Breast epithelium (tissue), 4 donors: ENCODE data around the gene ARHGAP10. TPM values are rescaled to one million over a fixed set of nuclear protein-coding genes. Genes with fewer than 3 reads are reported as not detected.
A peak's percentile ranks its signal among the peaks of the same experiment; 100 is the strongest.

Experiments used
- DNase-seq, 2 donors: peaks; one replicate each; pipeline ENCODE4 v3.0.0-alpha.2; 2019; ENCODE audit warnings: low spot score in 2 of 2
- H3K27ac ChIP-seq, 2 donors: fragments of 200-600 bp; sonication (generic) in 1 of 2; one replicate each; pipeline ENCODE4 v1.5.1; 2016 to 2019; ENCODE audit warnings: mild to moderate bottlenecking in 1 of 2
- H3K27me3 ChIP-seq, 2 donors: fragments of 200-600 bp; sonication (generic) in 1 of 2; one replicate each; pipeline versions ENCODE4 v1.5.1 to v1.6.0; 2017 to 2019; ENCODE audit warnings: control low read depth in 1 of 2, mild to moderate bottlenecking in 1 of 2
- H3K36me3 ChIP-seq: fragments of 200-600 bp; one replicate; pipeline ENCODE4 v1.5.1; 2019
- H3K4me1 ChIP-seq, 2 donors: fragments of 200-600 bp; sonication (generic); one replicate each; pipeline ENCODE4 v1.5.1; 2016 to 2019; ENCODE audit warnings: control low read depth in 1 of 2
- H3K4me3 ChIP-seq, 3 donors: fragments of 200-600 bp; sonication (generic); 1 replicate in 2 of 3; 2 replicates in 1 of 3; pipeline ENCODE4 v1.5.1; 2016 to 2019; ENCODE audit warnings: mild to moderate bottlenecking in 3 of 3, moderate library complexity in 2 of 3
- H3K9me3 ChIP-seq, 2 donors: fragments of 200-600 bp; sonication (generic) in 1 of 2; one replicate each; pipeline ENCODE4 v1.5.1; 2016 to 2019; ENCODE audit warnings: control low read depth in 1 of 2
- POLR2A ChIP-seq: fragments of 450-650 bp; IDR thresholded peaks from one replicate; pipeline ENCODE4 v1.6.1; 2016; ENCODE audit warnings: antibody characterized with exemption, mild to moderate bottlenecking, moderate library complexity
- POLR2AphosphoS5 ChIP-seq, 3 donors: sonication (generic); formaldehyde crosslinking; IDR thresholded peaks; one replicate each; pipeline ENCODE4 v1.6.1; 2017; ENCODE audit warnings: antibody characterized with exemption in 3 of 3
- intact Hi-C: fragments of 100-400 bp; cut with DNase I; formaldehyde crosslinking; loops from one replicate; pipeline ENCODE4 v1.15.1; 2023; ENCODE audit warnings: low total_unique reads
- total RNA-seq, 3 donors: library from RNA; depleted of rRNA; stranded (reverse); fragments of >200 nt; gene quantifications; one replicate each; pipeline ENCODE4 v1.1.0, GENCODE V29; 2016
- TF ChIP-seq, protein P1 (sequence below), 3 donors: fragments of 450-650 bp; IDR thresholded peaks; one replicate each; pipeline ENCODE4 v1.5.1; 2016 to 2017; ENCODE audit warnings: antibody characterized with exemption in 3 of 3, mild to moderate bottlenecking in 3 of 3, moderate library complexity in 3 of 3

ARHGAP10 gene
- total RNA-seq, 3 donors from 2014 or later, result 49.5 to 138 (median 62.6) TPM

DNA sequence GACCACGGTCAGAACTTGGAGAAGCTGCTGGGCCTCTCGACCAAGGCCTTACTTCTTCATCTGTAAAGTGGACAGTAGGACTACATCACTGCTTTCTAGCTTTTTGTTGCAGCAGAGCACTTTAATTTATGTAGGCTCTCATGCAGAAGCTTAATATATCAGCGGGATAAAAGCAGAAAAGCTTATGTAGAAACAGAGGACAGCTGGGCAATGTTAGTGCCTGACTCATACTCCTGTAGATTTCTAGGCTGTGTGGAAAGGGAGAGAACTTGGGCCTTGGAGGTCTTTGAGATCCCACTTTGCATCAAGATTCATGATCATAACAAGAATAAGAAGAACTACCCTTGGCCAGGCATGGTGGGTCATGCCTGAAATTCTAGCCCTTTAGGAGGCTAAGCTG is 91.2 kb downstream of the ARHGAP10 start:
- intact Hi-C loops, result loop anchor here (10.0 kb wide), 1 partner anchor 88 kb away; the partner anchor contains the start of gene ARHGAP10
- DNase-seq, result no peak
- Histone ChIP-seq H3K4me3 (no peak overlapping the region), H3K27me3 (no peaks in the 10 kb centered on the region), H3K9me3 (no peaks in the 10 kb centered on the region), H3K4me1 (peaks cover 0 to 4% of the 10 kb centered on the region in 2 donors), H3K36me3 (no peaks in the 10 kb centered on the region), H3K27ac (peak overlapping the region; percentile 56 to 81)
- TF ChIP-seq POLR2A (no peak), POLR2AphosphoS5 (IDR thresholded peaks at IDR 0.05) (no peak)
- TF ChIP-seq, protein P1, sequence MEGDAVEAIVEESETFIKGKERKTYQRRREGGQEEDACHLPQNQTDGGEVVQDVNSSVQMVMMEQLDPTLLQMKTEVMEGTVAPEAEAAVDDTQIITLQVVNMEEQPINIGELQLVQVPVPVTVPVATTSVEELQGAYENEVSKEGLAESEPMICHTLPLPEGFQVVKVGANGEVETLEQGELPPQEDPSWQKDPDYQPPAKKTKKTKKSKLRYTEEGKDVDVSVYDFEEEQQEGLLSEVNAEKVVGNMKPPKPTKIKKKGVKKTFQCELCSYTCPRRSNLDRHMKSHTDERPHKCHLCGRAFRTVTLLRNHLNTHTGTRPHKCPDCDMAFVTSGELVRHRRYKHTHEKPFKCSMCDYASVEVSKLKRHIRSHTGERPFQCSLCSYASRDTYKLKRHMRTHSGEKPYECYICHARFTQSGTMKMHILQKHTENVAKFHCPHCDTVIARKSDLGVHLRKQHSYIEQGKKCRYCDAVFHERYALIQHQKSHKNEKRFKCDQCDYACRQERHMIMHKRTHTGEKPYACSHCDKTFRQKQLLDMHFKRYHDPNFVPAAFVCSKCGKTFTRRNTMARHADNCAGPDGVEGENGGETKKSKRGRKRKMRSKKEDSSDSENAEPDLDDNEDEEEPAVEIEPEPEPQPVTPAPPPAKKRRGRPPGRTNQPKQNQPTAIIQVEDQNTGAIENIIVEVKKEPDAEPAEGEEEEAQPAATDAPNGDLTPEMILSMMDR (IDR thresholded peaks at IDR 0.05), result no peak

DNA sequence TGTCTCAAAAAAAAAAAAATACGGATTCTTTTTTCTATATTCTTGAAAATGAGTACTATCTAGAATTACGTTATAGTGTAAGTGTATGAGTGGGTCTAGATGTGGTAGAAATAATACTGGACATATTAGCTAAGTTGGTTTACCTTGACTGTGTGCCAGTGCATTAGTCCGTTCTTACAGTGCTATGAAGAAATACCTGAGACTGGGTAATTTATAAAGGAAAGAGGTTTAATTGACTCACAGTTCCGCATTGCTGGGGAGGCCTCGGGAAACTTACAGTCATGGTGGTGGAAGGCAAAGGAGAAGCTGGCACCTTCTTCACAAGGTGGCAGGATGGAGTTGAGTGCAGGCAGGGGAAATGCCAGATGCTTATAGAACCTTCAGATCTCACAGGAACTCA is 92.4 kb downstream of the ARHGAP10 start:
- intact Hi-C loops, result loop anchor here (10.0 kb wide), 1 partner anchor 90 kb away; the partner anchor contains the start of gene ARHGAP10
- Histone ChIP-seq H3K27ac (peak overlapping the region; percentile 49 to 58), H3K27me3 (no peaks in the 10 kb centered on the region), H3K36me3 (no peaks in the 10 kb centered on the region), H3K4me1 (peaks cover 0 to 4% of the 10 kb centered on the region in 2 donors), H3K4me3 (no peak overlapping the region), H3K9me3 (no peaks in the 10 kb centered on the region)
- TF ChIP-seq, protein P1 (IDR thresholded peaks at IDR 0.05), result no peak
- TF ChIP-seq POLR2A, result no peak
- TF ChIP-seq POLR2AphosphoS5 (IDR thresholded peaks at IDR 0.05), result no peak
- DNase-seq, result no peak

DNA sequence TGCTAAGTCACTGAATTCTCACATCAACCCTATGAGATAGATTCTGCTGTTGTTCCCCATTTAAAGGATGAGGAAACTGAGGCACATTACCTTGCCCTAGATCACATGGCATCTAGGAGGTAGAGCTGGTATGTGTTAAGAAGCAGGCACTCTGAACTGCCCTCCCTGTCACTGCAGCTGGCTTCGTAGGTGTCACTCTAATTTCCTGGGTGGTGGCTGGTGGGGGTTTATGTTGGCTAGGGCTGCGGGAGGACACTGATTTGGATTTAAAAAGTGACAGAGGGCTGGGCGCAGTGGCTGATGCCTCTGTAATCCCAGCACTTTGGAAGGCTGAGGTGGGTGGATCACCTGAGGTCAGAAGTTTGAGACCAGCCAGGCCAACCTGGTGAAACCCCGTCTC is 93.0 kb downstream of the ARHGAP10 start:
- Histone ChIP-seq H3K36me3 (no peaks in the 10 kb centered on the region), H3K9me3 (no peaks in the 10 kb centered on the region), H3K27ac (peak overlapping the region; percentile 49 to 58), H3K4me3 (no peak overlapping the region), H3K27me3 (no peaks in the 10 kb centered on the region), H3K4me1 (peaks cover 3 to 4% of the 10 kb centered on the region in 2 donors)
- no peak for DNase-seq
- TF ChIP-seq, protein P1 (IDR thresholded peaks at IDR 0.05), result no peak
- TF ChIP-seq POLR2AphosphoS5 (IDR thresholded peaks at IDR 0.05), result no peak
- TF ChIP-seq POLR2A, result no peak
- intact Hi-C loops, result loop anchor here (10.0 kb wide), 1 partner anchor 90 kb away; the partner anchor contains the start of gene ARHGAP10

DNA sequence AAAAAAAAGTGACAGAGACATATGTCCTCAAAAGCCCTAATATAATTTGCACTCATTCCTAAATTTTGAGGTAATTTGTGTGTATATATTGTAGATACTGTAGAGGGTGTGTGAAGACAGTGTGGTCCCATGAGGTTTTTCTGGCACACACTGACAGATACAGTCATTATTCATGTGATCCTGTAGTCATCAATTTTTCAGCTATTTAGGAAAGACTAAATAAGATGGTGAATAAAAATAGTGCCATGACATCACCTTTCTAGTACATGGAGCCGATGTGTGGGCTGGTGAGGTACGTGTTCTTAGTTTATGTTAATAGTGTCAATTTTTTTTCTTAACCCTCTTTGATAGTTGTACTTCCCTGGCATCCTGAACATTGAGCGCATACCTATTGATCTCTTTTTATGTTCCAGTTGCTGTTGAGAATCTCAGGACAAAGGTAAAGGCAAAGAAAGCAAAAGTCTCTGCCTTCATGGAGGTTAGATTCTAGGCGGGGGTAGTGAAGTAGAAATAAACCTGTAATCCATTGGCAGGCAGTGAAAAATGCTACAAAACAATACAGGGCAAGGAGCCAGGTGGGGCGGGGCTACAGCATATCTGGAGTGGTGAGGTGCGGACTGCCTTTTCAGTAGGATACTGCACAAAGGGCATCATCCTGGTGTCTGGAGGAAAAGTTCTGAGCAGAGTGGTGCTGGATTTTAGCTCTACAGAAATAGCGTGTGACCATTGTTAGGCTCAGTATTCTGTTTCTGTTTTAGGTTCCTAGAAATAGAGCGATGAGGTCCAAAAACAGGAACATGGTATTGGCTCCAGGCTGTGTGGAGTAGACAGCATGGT is 93.8 kb downstream of the ARHGAP10 start:
- Histone ChIP-seq H3K4me3 (no peak overlapping the region), H3K4me1 (peaks cover 4 to 8% of the 10 kb centered on the region in 2 donors), H3K36me3 (no peaks in the 10 kb centered on the region), H3K27ac (peak overlapping the region; percentile 58 to 65), H3K9me3 (no peaks in the 10 kb centered on the region), H3K27me3 (no peaks in the 10 kb centered on the region)
- TF ChIP-seq, protein P1 (IDR thresholded peaks at IDR 0.05), result no peak
- TF ChIP-seq POLR2A (no peak), POLR2AphosphoS5 (IDR thresholded peaks at IDR 0.05) (no peak)
- intact Hi-C loops, result loop anchor here (10.0 kb wide), 1 partner anchor 91 kb away; the partner anchor contains the start of gene ARHGAP10
- peak in 1 of 2 donors; percentile 41 for DNase-seq

DNA sequence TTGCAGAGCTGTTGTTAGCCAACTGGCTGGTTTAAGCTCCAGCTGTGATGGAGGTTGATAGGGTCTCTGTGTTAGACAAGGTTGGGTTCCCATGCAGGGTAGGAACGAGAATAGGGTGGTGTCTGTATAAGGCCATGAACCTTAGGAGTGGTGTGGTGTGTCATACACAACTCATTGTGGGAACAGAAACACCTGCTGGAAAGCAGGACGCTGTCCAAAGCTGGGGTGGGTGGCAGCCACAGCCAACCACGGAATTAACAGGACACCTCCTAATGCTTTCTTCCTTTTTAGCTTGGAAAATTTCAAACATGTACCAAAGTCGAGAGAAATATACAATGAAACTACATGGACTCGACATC is 94.4 kb downstream of the ARHGAP10 start:
- H3K27me3 ChIP-seq, result no peaks in the 10 kb centered on the region
- intact Hi-C loops, result loop anchor here (10.0 kb wide), 1 partner anchor 91 kb away; the partner anchor contains the start of gene ARHGAP10
- TF ChIP-seq, protein P1 (IDR thresholded peaks at IDR 0.05), result no peak
- TF ChIP-seq POLR2AphosphoS5 (IDR thresholded peaks at IDR 0.05) (no peak), POLR2A (no peak)
- H3K9me3 ChIP-seq, result no peaks in the 10 kb centered on the region
- H3K4me1 ChIP-seq, result peaks cover 4 to 13% of the 10 kb centered on the region in 2 donors
- H3K36me3 ChIP-seq, result no peaks in the 10 kb centered on the region
- DNase-seq, result no peak
- H3K4me3 ChIP-seq, result no peak overlapping the region
- peak overlapping the region; percentile 58 to 65 for H3K27ac ChIP-seq
